ENCODE measurements around the gene FLRT1.

Gene FLRT1

DNA sequence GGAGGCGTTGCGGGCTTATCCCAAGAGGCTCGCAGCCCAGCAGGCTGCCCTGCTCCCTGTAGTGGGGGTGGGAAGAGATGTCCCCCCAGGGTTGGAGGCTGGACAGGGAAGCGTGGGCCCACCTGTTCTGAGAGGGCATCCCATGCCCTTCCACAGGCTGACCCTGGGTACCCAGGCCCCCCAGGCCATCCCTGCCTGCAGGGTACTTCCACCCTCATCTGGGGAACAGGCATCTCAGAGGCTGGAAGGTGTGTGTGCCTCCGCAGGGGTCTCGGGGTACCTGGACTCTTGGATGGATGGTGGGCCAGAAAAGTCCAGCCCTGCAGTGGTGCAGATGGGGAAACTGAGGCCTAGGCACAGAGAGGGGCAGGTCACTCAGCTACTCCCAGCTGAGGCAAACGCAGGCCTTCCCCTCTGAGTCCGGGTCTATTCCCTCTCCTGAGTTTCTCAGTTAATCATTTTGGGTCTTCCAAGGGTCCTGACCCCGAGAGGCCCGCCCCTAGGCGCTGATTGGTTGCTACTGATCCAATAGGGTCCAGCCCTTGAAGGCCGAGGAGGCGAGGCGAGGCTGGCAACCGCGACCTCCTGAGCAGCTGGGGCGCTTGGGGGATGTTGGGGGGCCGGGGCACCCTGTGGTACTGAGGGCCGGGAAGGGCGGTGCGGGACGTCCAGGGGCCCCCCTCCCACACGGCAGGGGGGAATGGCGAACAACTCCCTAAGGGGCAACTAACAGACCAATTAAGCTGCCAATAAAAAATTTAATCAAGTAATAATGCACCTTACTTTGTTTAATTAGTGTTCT is 23.8 kb downstream of the FLRT1 start:
- no peak for DNase-seq (ENCODE audit: low read depth in 2 of 2)
- H3K4me3 ChIP-seq (replicated peaks in 1 of 2; ENCODE audit: low read depth in 2 of 2, low read length in 2 of 2), result no peak overlapping the region

DNA sequence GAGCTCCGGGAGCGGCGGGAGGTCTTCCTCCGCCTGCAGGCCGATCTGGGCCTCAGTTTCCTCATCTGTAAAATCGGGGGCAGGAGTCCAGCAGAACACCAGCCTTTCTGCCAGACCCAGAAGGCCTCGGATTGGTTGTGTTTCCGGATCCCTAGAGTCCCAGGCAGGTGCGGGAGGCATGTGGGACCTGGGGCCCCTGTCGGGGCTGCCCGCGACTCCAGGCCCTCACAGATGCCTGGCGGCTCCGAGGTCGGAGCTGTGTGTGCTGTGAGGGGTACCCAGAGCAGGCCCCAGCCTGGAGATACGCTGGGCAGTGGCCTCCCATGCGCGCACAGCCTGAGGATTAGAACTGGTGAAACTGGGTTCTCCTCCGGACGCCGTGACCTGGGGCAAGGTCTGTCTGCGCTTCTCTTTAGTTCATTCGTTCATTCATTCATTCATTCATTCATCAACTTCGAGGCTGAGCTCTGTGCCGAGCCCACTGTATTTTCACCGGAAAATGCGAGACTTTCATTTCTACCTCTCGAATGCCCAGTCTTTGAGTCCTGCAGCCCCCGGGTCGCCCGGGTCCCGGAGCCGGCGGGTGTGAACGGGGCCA is 24.6 kb downstream of the FLRT1 start:
- H3K4me3 ChIP-seq (replicated peaks in 1 of 2; ENCODE audit: low read depth in 2 of 2, low read length in 2 of 2), result peak overlapping the region; percentile 30 to 34
- no peak for DNase-seq (ENCODE audit: low read depth in 2 of 2)
- TF ChIP-seq, protein P1, sequence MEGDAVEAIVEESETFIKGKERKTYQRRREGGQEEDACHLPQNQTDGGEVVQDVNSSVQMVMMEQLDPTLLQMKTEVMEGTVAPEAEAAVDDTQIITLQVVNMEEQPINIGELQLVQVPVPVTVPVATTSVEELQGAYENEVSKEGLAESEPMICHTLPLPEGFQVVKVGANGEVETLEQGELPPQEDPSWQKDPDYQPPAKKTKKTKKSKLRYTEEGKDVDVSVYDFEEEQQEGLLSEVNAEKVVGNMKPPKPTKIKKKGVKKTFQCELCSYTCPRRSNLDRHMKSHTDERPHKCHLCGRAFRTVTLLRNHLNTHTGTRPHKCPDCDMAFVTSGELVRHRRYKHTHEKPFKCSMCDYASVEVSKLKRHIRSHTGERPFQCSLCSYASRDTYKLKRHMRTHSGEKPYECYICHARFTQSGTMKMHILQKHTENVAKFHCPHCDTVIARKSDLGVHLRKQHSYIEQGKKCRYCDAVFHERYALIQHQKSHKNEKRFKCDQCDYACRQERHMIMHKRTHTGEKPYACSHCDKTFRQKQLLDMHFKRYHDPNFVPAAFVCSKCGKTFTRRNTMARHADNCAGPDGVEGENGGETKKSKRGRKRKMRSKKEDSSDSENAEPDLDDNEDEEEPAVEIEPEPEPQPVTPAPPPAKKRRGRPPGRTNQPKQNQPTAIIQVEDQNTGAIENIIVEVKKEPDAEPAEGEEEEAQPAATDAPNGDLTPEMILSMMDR (IDR thresholded peaks at IDR 0.05; ENCODE audit: low read depth, low read length), result no peak

More for the DNA sequence above, 23.8 kb downstream of the FLRT1 start:
- TF ChIP-seq, protein P1 (IDR thresholded peaks at IDR 0.05; ENCODE audit: low read depth, low read length), result no peak

DNA sequence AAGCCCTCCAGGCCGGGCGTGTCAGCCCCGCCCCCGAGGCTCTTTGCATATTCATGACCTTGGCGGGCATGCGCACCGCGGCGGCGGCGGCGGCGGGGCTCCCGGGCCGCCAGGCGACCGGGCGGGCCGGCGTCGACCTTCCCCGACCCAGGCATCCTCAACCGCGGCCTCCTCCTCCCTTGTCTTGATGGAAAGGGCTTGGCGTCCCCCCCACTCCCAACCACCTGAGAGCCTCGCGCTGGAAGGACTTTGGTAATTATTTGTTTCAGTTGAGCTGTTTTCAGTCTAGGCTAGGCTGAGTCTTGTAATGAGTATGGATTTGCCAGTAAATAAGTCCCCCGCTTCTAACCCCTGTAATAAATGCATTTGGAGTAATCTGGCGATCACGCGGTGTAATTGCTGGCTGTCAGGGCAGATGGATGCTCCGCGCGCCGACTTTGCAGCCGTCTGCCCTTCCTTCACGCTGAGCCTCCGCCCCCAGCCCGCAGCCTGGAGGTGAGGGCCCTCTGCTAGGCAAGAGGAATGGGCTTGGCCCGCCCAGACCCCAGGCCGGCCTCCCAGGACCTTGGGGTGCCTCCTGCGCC is 25.2 kb downstream of the FLRT1 start:
- peak overlapping the region; percentile 30 to 45 for H3K4me3 ChIP-seq (replicated peaks in 1 of 2; ENCODE audit: low read depth in 2 of 2, low read length in 2 of 2)
- DNase-seq (ENCODE audit: low read depth in 2 of 2), result peak; percentile 9 to 39
- TF ChIP-seq, protein P1 (IDR thresholded peaks at IDR 0.05; ENCODE audit: low read depth, low read length), result no peak

DNA sequence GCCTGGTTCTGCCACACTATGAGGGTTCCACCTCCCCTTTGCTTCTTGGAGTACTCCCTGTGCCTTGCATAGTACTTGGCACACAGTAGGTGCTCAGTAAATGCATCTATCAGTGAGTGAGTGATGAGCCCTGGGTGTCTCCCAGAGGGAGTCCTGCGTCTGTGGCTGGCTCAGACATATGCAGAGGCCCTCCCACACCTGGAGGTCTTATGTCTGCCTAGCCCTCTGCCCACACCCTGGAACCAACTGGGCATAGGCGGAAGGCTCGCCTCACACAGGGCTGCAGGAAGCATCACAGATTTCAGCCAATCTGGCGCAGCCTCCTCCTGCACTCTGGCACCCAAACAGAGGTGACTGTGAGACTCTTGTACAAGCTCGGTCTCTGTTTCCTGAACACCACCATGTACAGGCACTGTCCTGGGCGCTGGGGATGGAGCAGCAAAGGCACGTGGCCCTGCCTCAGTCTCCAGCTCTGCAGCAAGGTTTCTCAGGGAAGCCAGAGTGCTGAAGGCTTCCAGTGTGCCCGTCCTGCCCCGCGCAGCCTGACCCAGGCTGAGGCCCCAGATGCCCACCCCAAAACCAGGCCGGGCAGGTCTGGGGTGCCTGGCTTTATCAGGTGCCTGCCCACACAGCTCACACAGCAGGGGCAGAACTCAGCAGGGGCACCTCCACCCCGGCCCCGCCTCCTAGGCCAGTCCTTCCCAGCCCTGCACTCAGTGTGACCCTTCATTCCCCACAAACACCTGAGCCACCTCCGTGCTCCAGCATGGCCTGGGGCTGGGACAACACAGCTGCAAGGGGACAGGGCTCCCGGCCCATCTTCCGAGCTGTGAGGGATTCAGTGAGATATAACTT is 26.7 kb downstream of the FLRT1 start:
- no peak overlapping the region for H3K4me3 ChIP-seq (replicated peaks in 1 of 2; ENCODE audit: low read depth in 2 of 2, low read length in 2 of 2)
- TF ChIP-seq, protein P1 (IDR thresholded peaks at IDR 0.05; ENCODE audit: low read depth, low read length), result no peak
- no peak for DNase-seq (ENCODE audit: low read depth in 2 of 2)

DNA sequence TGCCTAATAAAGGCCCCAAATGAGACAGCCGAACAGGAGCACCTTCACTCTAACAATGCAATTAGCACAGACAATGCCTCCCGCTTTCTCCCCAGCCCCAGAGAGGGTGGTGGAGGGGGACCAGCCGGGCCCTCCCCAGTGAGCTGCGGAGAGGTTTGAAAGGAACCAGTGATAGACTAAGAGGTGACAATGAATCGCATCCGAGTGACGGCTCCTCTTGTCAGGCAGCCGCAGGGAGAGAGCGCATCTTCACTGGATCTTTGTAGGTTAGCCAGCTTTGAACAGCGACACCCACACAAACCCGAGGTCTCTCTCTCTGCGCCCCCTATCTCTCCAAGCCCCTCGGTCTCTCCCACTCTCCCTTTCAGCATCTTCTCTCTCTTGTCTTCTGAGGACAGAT is 28.0 kb downstream of the FLRT1 start:
- TF ChIP-seq, protein P1 (IDR thresholded peaks at IDR 0.05; ENCODE audit: low read depth, low read length), result no peak
- no peak for DNase-seq (ENCODE audit: low read depth in 2 of 2)
- no peak overlapping the region for H3K4me3 ChIP-seq (replicated peaks in 1 of 2; ENCODE audit: low read depth in 2 of 2, low read length in 2 of 2)

DNA sequence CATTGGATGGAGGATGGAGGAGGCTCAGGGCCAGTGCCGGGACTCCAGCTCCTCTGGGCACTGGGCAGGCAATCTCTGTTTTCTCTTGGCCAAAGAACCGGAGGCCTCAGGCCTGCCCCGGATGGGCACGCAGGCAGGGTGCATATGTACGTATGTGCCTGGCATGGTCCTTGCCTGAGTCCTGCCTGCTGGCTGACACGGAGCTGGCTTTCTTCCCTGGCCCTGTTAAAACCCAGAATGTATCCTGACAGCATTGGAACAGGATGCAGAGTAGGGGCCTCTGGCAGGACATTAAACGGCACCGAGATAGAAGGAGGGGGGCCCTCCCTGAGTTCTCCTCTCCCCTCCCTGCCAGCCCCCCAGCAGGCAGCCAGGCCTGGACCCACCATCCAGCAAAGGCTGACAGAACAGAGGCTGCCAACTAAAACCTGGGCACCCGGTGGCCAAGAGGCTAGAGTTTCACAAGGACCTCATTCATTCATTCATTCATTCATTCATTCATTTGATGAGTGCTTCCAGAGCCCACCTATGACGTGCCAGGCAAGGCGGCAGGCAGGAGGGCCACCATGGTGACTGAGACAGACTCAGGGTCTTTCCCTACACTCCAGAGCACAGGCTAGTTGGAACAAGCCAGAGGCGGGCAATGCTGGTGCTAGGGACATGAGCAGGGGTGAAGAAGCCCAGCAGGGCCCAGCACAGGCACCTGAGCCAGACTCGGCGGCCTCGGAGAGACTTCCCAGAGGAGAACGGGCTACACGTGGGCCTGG is 28.8 kb downstream of the FLRT1 start:
- no peak for DNase-seq (ENCODE audit: low read depth in 2 of 2)
- TF ChIP-seq, protein P1 (IDR thresholded peaks at IDR 0.05; ENCODE audit: low read depth, low read length), result no peak

More for the DNA sequence above, 28.8 kb downstream of the FLRT1 start:
- no peak overlapping the region for H3K4me3 ChIP-seq (replicated peaks in 1 of 2; ENCODE audit: low read depth in 2 of 2, low read length in 2 of 2)

All from cardiac fibroblast (primary cell).